GM19463 (cell line): ENCODE measurements around the gene SRRM3.
A peak's percentile ranks its signal among the peaks of the same experiment; 100 is the strongest.
"Not testable (repeated sequence)": the region's sequence is repeated elsewhere in the genome, so short reads cannot be mapped to it uniquely, and the experiment has no call there.

Experiments used
- ATAC-seq: cut with Tn5 transposase; IDR thresholded peaks from one replicate; pipeline ENCODE4 v1.9.1; 2021; ENCODE audit warnings: mild to moderate bottlenecking, moderate library complexity; ENCODE audit not compliant: unreplicated experiment

SRRM3 gene

GRCh38 chr7:76311838-76312237 is 110.1 kb downstream of the SRRM3 start:
- ATAC-seq, result not testable (repeated sequence)

GRCh38 chr7:76314042-76314721 is 112.5 kb downstream of the SRRM3 start:
- peak; percentile 36 for ATAC-seq

GRCh38 chr7:76314740-76315139 is 113.0 kb downstream of the SRRM3 start:
- not testable (repeated sequence) for ATAC-seq

- ATAC-seq, result no peak
Observed at GRCh38 chr7:76315364-76315763, 113.7 kb downstream of the SRRM3 start.

- no peak for ATAC-seq
Observed at GRCh38 chr7:76316984-76317781, 115.5 kb downstream of the SRRM3 start.

- peak; percentile 91 for ATAC-seq
Observed at GRCh38 chr7:76317782-76318487, 116.2 kb downstream of the SRRM3 start.

GRCh38 chr7:76318488-76319353 is 117.0 kb downstream of the SRRM3 start:
- ATAC-seq, result peak; percentile 28

- ATAC-seq, result no peak
Observed at GRCh38 chr7:76325092-76325491, 123.4 kb downstream of the SRRM3 start.

- ATAC-seq, result no peak
Observed at GRCh38 chr7:76325811-76326210, 124.1 kb downstream of the SRRM3 start.

GRCh38 chr7:76326646-76327233 is 125.0 kb downstream of the SRRM3 start:
- no peak for ATAC-seq

GRCh38 chr7:76327610-76328009 is 125.9 kb downstream of the SRRM3 start:
- no peak for ATAC-seq

GRCh38 chr7:76328389-76328788 is 126.7 kb downstream of the SRRM3 start:
- no peak for ATAC-seq

- ATAC-seq, result no peak
Observed at GRCh38 chr7:76329479-76329878, 127.8 kb downstream of the SRRM3 start.

- ATAC-seq, result no peak
Observed at GRCh38 chr7:76330261-76330660, 128.6 kb downstream of the SRRM3 start.

- ATAC-seq, result no peak
Observed at GRCh38 chr7:76330673-76331072, 129.0 kb downstream of the SRRM3 start.

- ATAC-seq, result no peak
Observed at GRCh38 chr7:76332078-76332477, 130.4 kb downstream of the SRRM3 start.

- ATAC-seq, result no peak
Observed at GRCh38 chr7:76333511-76334101, 131.9 kb downstream of the SRRM3 start.

- no peak for ATAC-seq
Observed at GRCh38 chr7:76334320-76334967, 132.7 kb downstream of the SRRM3 start.

- not testable (repeated sequence) for ATAC-seq
Observed at GRCh38 chr7:76335417-76335816, 133.7 kb downstream of the SRRM3 start.
